Activated CD8-positive, alpha-beta T cell treated with anti-CD3 and anti-CD28 coated beads for 36 hours (primary cell): ENCODE data around the gene MGST2. TPM values are rescaled to one million over a fixed set of nuclear protein-coding genes. Genes with fewer than 3 reads are reported as not detected.

Experiments
- ATAC-seq: fragments of 200-7000 bp; cut with Tn5 transposase; one replicate; pipeline ENCODE4 v1.10.0; 2021; ENCODE audit warnings: mild to moderate bottlenecking, moderate library complexity
- CTCF ChIA-PET: fragments of 350-600 bp; sonication (Branson Sonifier 250); formaldehyde crosslinking; loops from one replicate; lab custom pipeline; 2021; ENCODE audit warnings: antibody characterized with exemption; lab: Charles Lee
- POLR2A ChIA-PET: fragments of 350-600 bp; sonication (Branson Sonifier 250); formaldehyde crosslinking; loops from one replicate; lab custom pipeline; 2021; ENCODE audit warnings: antibody characterized with exemption; lab: Charles Lee
- DNase-seq: peaks from one replicate; pipeline ENCODE4 v3.0.0-alpha.2; 2020
- H3K27ac Mint-ChIP-seq: one replicate; pipeline ENCODE4 v1.8.0; 2021; ENCODE audit warnings: mild to moderate bottlenecking, mixed read lengths
- H3K27me3 Mint-ChIP-seq: one replicate; pipeline ENCODE4 v1.8.0; 2021; ENCODE audit warnings: mixed read lengths
- H3K36me3 Mint-ChIP-seq: one replicate; pipeline ENCODE4 v1.8.0; 2021; ENCODE audit warnings: low read depth, mixed read lengths
- H3K4me1 Mint-ChIP-seq: one replicate; pipeline ENCODE4 v1.8.0; 2021; ENCODE audit warnings: low read depth, mixed read lengths
- H3K4me3 Mint-ChIP-seq: one replicate; pipeline ENCODE4 v1.8.0; 2021; ENCODE audit warnings: mild to moderate bottlenecking, moderate library complexity, mixed read lengths
- H3K9me3 Mint-ChIP-seq: one replicate; pipeline ENCODE4 v1.8.0; 2021; ENCODE audit warnings: mixed read lengths
- intact Hi-C: fragments of 100-400 bp; cut with micrococcal nuclease; formaldehyde crosslinking; loops from one replicate; pipeline ENCODE4 v1.10.0; 2022
- total RNA-seq, 2 experiments: library from RNA; stranded (reverse); gene quantifications; one replicate each; pipeline ENCODE4 v1.2.3, GENCODE V29; 2021
- TF ChIP-seq, protein P1 (sequence below): fragments of 200-600 bp; IDR thresholded peaks from one replicate; pipeline ENCODE4 v1.8.0; 2022; ENCODE audit warnings: antibody characterized with exemption, mild to moderate bottlenecking

MGST2 gene
- total RNA-seq, 2 experiments from 2014 or later, result 11.7 to 12.4 TPM

DNA sequence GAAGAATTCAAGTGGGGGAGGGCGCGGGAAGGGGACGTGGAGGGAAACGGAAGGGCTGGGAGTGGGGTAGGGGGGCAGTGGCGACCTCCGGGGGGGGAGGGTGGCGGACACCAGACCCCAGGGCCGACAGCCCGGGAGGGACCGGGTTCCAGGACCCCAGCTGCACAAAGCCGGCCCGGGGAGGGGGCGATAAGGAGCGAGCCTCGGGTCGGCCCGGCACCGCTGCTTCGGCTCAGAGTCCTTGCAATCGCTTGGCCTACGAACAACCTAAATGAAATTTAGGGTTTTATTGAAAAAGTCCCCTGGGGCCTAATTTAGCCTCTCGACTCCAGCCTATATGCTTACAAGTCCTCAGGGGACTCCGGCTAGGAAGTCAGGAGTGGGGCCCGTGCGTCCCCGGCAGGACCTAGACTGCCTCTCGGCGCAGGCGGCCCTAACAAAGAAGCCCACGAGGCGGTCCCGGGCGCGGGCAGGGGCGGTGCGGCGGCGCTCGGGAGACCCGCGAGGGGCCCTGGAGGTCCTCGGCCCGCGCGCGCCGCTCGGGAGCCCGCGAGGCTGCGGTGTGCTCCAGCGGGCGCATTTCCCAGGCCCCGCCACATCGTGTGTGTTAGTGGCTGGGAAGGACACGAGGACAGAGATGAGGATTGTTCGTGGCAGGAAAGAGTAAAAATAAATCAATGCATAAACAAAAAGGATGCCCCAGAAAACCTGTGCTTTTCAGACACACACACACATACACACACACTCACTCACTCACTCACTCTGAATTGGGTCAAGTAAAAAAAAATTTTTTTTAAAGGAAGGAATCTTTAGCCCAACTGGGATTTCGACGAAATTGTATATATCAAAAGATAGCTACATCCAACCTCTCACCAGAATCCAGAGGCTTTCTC lies 70.0 kb downstream of the MGST2 start:
- TF ChIP-seq, protein P1, sequence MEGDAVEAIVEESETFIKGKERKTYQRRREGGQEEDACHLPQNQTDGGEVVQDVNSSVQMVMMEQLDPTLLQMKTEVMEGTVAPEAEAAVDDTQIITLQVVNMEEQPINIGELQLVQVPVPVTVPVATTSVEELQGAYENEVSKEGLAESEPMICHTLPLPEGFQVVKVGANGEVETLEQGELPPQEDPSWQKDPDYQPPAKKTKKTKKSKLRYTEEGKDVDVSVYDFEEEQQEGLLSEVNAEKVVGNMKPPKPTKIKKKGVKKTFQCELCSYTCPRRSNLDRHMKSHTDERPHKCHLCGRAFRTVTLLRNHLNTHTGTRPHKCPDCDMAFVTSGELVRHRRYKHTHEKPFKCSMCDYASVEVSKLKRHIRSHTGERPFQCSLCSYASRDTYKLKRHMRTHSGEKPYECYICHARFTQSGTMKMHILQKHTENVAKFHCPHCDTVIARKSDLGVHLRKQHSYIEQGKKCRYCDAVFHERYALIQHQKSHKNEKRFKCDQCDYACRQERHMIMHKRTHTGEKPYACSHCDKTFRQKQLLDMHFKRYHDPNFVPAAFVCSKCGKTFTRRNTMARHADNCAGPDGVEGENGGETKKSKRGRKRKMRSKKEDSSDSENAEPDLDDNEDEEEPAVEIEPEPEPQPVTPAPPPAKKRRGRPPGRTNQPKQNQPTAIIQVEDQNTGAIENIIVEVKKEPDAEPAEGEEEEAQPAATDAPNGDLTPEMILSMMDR, result no peak
- ChIA-PET CTCF (interaction anchor here (0.5 to 3.3 kb wide), 9 partner anchors 21 to 624 kb away, joined by 3 to 11 read pairs (median 6); no protein-coding TSS in a partner anchor), POLR2A (interaction anchor here (0.8 kb wide), 1 partner anchor 116 kb away, joined by 3 read pairs; no protein-coding TSS in a partner anchor)
- DNase-seq, result peak; percentile 13
- no peak overlapping the region for H3K27ac Mint-ChIP-seq
- peaks cover 38% of the 10 kb centered on the region for H3K27me3 Mint-ChIP-seq
- H3K36me3 Mint-ChIP-seq, result no peaks in the 10 kb centered on the region
- H3K4me3 Mint-ChIP-seq, result peak overlapping the region; percentile 60
- ATAC-seq, result no peak
- intact Hi-C loops, result loop anchor here (10.0 kb wide), 3 partner anchors 269 to 519 kb away; partner anchors contain the start of gene MAML3
- H3K9me3 Mint-ChIP-seq, result no peaks in the 10 kb centered on the region
- H3K4me1 Mint-ChIP-seq, result peaks cover 16% of the 10 kb centered on the region

DNA sequence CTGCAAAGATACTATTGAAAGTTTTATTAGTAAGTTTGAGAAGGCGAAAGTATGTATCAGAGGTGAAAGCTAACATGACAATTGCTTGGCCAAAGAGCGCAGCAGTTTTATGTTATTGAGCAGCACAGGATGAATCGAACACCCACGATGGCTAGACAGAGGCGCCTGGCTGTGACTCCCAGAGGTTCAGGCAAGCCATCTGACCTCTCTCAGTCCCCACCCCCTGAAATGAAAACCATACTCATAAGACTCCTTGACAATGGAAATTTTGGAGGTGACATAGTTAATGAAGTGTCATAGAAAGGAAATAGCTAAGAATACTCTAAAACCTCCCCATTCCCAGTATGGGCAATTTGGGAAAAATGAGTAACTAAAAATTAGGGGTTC lies 70.6 kb downstream of the MGST2 start:
- CTCF ChIA-PET, result interaction anchor here (0.6 to 3.3 kb wide), 5 partner anchors 20 to 623 kb away, joined by 3 to 11 read pairs (median 6); no protein-coding TSS in a partner anchor
- H3K36me3 Mint-ChIP-seq, result no peaks in the 10 kb centered on the region
- POLR2A ChIA-PET, result interaction anchor here (0.8 kb wide), 1 partner anchor 116 kb away, joined by 3 read pairs; no protein-coding TSS in a partner anchor
- peaks cover 16% of the 10 kb centered on the region for H3K4me1 Mint-ChIP-seq
- no peak for ATAC-seq
- H3K27ac Mint-ChIP-seq, result no peak overlapping the region
- H3K4me3 Mint-ChIP-seq, result no peak overlapping the region
- H3K27me3 Mint-ChIP-seq, result peaks cover 38% of the 10 kb centered on the region
- intact Hi-C loops, result loop anchor here (10.0 kb wide), 3 partner anchors 269 to 519 kb away; partner anchors contain the start of gene MAML3
- DNase-seq, result peak; percentile 19
- TF ChIP-seq, protein P1, result no peak
- H3K9me3 Mint-ChIP-seq, result no peaks in the 10 kb centered on the region

DNA sequence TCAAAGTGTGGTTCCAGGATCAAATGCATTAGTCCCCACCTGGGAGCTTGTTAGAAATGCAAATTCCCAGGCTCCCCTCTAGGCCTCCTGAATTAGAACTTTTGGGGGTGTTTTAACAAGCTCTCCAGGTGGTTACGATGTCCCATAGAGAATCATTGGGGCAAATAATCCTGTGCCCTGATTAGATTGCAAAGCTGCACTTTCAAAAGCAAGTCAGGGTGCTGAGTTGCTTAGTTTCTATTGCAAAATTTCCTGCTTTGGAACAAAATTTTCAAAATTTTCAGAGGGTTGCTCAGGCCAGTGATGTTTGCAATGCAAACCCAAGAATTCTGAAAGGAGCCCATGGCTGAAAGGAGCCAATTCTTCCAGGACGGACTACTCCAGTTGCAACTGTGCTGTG lies 71.0 kb downstream of the MGST2 start:
- TF ChIP-seq, protein P1, result no peak
- ATAC-seq (no peak), DNase-seq (no peak)
- Mint-ChIP-seq H3K27me3 (peaks cover 38% of the 10 kb centered on the region), H3K27ac (no peak overlapping the region), H3K36me3 (no peaks in the 10 kb centered on the region), H3K4me3 (no peak overlapping the region), H3K9me3 (no peaks in the 10 kb centered on the region), H3K4me1 (peaks cover 16% of the 10 kb centered on the region)
- intact Hi-C loops, result loop anchor here (10.0 kb wide), 3 partner anchors 268 to 518 kb away; partner anchors contain the start of gene MAML3
- ChIA-PET POLR2A (interaction anchor here (0.8 kb wide), 1 partner anchor 117 kb away, joined by 3 read pairs; no protein-coding TSS in a partner anchor), CTCF (interaction anchor here (0.6 to 3.3 kb wide), 5 partner anchors 20 to 623 kb away, joined by 3 to 11 read pairs (median 6); no protein-coding TSS in a partner anchor)

DNA sequence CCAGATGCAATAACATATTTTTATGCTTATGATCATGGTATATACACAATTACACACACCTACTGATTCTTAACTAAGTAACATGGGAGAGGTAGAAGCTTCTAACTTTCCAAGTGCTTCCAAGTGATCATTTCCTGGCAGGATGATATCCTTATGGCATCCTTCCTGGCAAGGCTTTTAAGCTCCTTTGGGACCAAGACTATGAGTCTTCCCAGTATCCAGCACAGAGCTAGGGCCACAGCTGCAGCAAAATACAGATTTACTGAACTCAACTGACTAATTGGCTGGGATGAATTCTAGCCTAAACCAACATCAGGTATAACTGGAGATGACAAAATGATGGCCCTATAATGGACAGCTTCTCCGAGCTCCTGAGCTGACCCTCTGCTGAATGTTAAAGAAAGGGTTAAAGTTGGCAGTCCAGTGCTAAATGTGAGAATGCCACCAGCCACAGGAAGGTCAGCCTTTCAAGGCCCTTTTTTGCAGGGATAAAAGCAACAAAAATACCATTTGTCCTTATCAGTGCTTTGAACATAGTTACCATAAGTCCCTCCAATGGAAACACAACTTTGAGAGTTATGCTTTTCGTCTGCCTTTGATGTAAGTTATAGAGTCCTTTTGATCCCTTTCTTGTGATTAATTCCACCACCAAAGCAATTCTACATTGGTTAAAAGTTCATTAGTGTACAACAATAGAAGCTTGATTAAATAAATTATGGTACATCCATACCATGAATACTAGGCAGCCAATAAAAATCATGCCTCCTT lies 73.4 kb downstream of the MGST2 start:
- DNase-seq, result no peak
- POLR2A ChIA-PET, result no interaction called here
- Mint-ChIP-seq H3K36me3 (no peaks in the 10 kb centered on the region), H3K9me3 (no peaks in the 10 kb centered on the region), H3K4me1 (peaks cover 16% of the 10 kb centered on the region), H3K4me3 (no peak overlapping the region), H3K27me3 (peaks cover 31% of the 10 kb centered on the region), H3K27ac (no peak overlapping the region)
- ATAC-seq, result no peak
- TF ChIP-seq, protein P1, result no peak
- CTCF ChIA-PET, result interaction anchor here (1.5 to 3.3 kb wide), 4 partner anchors 10 to 514 kb away, joined by 5 to 11 read pairs (median 8); no protein-coding TSS in a partner anchor
- intact Hi-C loops, result loop anchor here (10.0 kb wide), 3 partner anchors 266 to 516 kb away; partner anchors contain the start of gene MAML3
